ENCODE data around the gene GORASP2.

Gene GORASP2

DNA sequence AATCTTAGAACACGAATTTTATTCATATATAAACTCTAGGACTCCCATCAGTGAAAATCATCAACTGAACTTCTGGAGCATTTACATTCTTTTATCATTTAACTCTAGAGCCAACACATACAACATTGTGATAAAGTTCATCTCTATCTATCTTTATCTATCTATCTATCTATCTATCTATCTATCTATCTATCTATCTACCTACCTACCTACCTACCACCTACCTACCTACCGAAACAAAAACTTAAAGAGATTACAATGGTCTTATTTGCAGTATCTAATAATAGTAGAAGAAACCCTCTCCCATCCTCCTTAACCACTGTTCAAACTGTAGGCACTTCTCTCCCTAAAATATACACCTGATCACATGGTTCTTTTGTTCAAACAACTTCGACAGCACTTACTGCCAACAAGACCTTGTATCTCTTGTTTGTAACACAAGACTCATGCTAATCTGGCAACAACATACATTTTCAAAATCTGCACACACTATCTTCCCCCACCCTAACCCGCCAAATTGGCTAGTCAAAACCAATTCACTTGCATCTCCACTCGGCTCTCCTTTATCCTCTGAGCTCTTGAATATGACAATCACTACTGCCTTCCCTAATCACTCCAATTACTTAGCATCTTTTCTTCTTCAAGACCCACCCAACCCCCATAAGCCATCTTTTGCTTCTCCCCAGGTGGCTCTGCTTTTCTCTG is 69.0 kb downstream of the GORASP2 start:
- Histone ChIP-seq H4K8ac (ENCODE audit: low read length) (no peak overlapping the region), H2BK120ac (ENCODE audit: low read depth, low read length) (no peak overlapping the region), H2BK5ac (ENCODE audit: low read depth, low read length, poor library complexity, severe bottlenecking) (no peak overlapping the region), H3K36me3 (ENCODE audit: control insufficient read depth in 1 of 2, insufficient read depth in 2 of 2, low read depth in 1 of 2, low read length in 2 of 2) (peaks cover 25 to 77% of the 10 kb centered on the region in 2 experiments), H2BK15ac (ENCODE audit: low read depth, poor library complexity, severe bottlenecking) (no peak overlapping the region), H3K27me3 (ENCODE audit: control insufficient read depth in 1 of 2, insufficient read depth in 1 of 2, low read length in 2 of 2) (no peaks in the 10 kb centered on the region), H4K91ac (ENCODE audit: low read length) (no peak overlapping the region), H3K27ac (ENCODE audit: low read length, poor library complexity, severe bottlenecking) (no peak overlapping the region), H3K4me2 (ENCODE audit: low read length, poor library complexity, severe bottlenecking) (no peak overlapping the region), H2BK12ac (ENCODE audit: low read length in 2 of 2) (no peak overlapping the region), H3K9me3 (ENCODE audit: control insufficient read depth, low read length) (no peaks in the 10 kb centered on the region), H2AK5ac (ENCODE audit: low read length, severe bottlenecking) (no peak overlapping the region), H3K79me1 (replicated peaks; ENCODE audit: low read length, poor library complexity, severe bottlenecking) (peaks cover 15% of the 10 kb centered on the region), H2AFZ (ENCODE audit: low read depth, low read length) (no peak overlapping the region), H3K4me1 (ENCODE audit: control insufficient read depth, insufficient read depth, low read depth, low read length) (no peaks in the 10 kb centered on the region), H3K14ac (ENCODE audit: low read length in 2 of 2) (no peak overlapping the region), H3K4ac (ENCODE audit: low read depth in 1 of 2, low read length in 2 of 2) (no peak overlapping the region), H3K9ac (ENCODE audit: low read length) (no peak overlapping the region), H3K4me3 (ENCODE audit: insufficient read depth in 1 of 2, low read depth in 1 of 2, low read length in 2 of 2) (no peak overlapping the region), H3K18ac (ENCODE audit: low read depth in 1 of 2, low read length in 2 of 2) (no peak overlapping the region), H3K23ac (ENCODE audit: low read length in 2 of 2) (no peak overlapping the region)
- WGBS = 91% methylated on average over 4 of the region's 5 CpGs
- no peak for DNase-seq

DNA sequence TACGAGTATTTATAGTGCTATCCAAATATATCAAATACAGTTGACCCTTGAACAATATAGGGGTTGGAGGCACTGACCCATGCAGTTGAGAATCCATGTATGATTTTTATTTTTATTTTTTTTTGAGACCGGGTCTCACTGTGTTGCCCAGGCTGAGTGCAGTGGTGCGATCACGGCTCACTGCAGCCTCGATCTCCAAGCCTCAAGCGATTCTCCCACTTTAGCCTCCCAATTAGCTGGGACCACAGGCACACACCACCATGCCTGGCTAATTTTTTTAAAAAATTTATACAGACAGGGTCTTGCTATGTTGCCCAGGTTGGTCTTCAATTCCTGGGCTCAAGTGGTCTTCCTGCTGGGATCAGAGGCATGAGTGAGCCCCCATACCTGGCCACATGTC is 70.6 kb downstream of the GORASP2 start:
- peaks cover 15% of the 10 kb centered on the region for H3K79me1 ChIP-seq (replicated peaks; ENCODE audit: low read length, poor library complexity, severe bottlenecking)
- no peak overlapping the region for H3K14ac ChIP-seq (ENCODE audit: low read length in 2 of 2)
- no peak overlapping the region for H2BK120ac ChIP-seq (ENCODE audit: low read depth, low read length)
- 98% methylated on average over 5 of the region's 6 CpGs for WGBS
- H4K8ac ChIP-seq (ENCODE audit: low read length) = no peak overlapping the region
- no peak overlapping the region for H3K4me3 ChIP-seq (ENCODE audit: insufficient read depth in 1 of 2, low read depth in 1 of 2, low read length in 2 of 2)
- H3K4ac ChIP-seq (ENCODE audit: low read depth in 1 of 2, low read length in 2 of 2) = no peak overlapping the region
- no peak overlapping the region for H3K27ac ChIP-seq (ENCODE audit: low read length, poor library complexity, severe bottlenecking)
- H3K4me1 ChIP-seq (ENCODE audit: control insufficient read depth, insufficient read depth, low read depth, low read length) = no peaks in the 10 kb centered on the region
- H2BK15ac ChIP-seq (ENCODE audit: low read depth, poor library complexity, severe bottlenecking) = no peak overlapping the region
- H3K9ac ChIP-seq (ENCODE audit: low read length) = no peak overlapping the region
- H3K18ac ChIP-seq (ENCODE audit: low read depth in 1 of 2, low read length in 2 of 2) = no peak overlapping the region
- H3K23ac ChIP-seq (ENCODE audit: low read length in 2 of 2) = no peak overlapping the region
- H3K4me2 ChIP-seq (ENCODE audit: low read length, poor library complexity, severe bottlenecking) = no peak overlapping the region
- no peak overlapping the region for H2BK5ac ChIP-seq (ENCODE audit: low read depth, low read length, poor library complexity, severe bottlenecking)
- no peaks in the 10 kb centered on the region for H3K9me3 ChIP-seq (ENCODE audit: control insufficient read depth, low read length)
- no peaks in the 10 kb centered on the region for H3K27me3 ChIP-seq (ENCODE audit: control insufficient read depth in 1 of 2, insufficient read depth in 1 of 2, low read length in 2 of 2)
- H2BK12ac ChIP-seq (ENCODE audit: low read length in 2 of 2) = no peak overlapping the region
- no peak for DNase-seq
- H4K91ac ChIP-seq (ENCODE audit: low read length) = no peak overlapping the region
- H3K36me3 ChIP-seq (ENCODE audit: control insufficient read depth in 1 of 2, insufficient read depth in 2 of 2, low read depth in 1 of 2, low read length in 2 of 2) = peaks cover 27 to 77% of the 10 kb centered on the region in 2 experiments
- H2AK5ac ChIP-seq (ENCODE audit: low read length, severe bottlenecking) = no peak overlapping the region
- H2AFZ ChIP-seq (ENCODE audit: low read depth, low read length) = no peak overlapping the region

DNA sequence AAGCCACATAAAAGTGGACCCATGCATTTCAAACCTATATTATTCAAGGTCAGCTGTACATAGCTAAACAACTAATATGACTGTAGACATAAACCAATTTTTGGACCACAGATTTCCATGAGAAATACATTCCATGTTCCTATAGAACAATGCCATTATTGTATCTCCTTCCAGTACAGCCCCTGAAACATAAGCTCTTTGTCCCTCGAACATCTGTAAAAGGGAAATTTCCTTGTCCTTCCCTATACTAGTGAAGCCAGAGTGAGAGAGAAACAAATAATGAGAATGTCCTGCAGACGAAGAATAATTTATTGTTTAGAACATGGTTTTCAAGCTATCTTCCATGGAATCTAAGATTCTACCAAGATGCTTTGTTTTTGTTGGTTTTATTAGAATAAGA is 75.3 kb downstream of the GORASP2 start:
- no peak overlapping the region for H3K4ac ChIP-seq (ENCODE audit: low read depth in 1 of 2, low read length in 2 of 2)

DNA sequence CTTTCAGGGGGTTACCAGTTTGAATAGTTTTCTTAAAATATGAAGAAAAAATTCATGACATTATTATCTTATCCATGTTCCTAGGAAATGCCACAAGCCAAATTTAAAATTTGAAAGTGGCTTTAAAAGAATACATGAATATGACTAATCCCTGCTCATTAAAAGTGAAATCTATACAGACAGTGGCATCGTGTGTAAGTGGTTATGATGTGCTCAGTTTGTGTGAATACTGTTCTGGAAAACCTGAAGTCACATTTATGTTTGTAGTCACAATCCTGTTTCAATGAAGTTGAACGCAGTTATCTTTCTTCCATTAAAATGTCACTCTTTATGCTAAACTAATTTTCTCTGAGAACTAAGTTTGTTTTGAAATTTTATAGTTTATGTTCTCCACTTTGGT is 75.8 kb downstream of the GORASP2 start:
- H3K9me3 ChIP-seq (ENCODE audit: control insufficient read depth, low read length) = no peaks in the 10 kb centered on the region
- H3K14ac ChIP-seq (ENCODE audit: low read length in 2 of 2) = no peak overlapping the region
- H2BK5ac ChIP-seq (ENCODE audit: low read depth, low read length, poor library complexity, severe bottlenecking) = no peak overlapping the region
- H3K18ac ChIP-seq (ENCODE audit: low read depth in 1 of 2, low read length in 2 of 2) = no peak overlapping the region
- WGBS = 100% methylated on average over 1 of the region's 2 CpGs
- H3K27ac ChIP-seq (ENCODE audit: low read length, poor library complexity, severe bottlenecking) = no peak overlapping the region
- H4K8ac ChIP-seq (ENCODE audit: low read length) = no peak overlapping the region
- no peak overlapping the region for H2BK12ac ChIP-seq (ENCODE audit: low read length in 2 of 2)
- no peaks in the 10 kb centered on the region for H3K27me3 ChIP-seq (ENCODE audit: control insufficient read depth in 1 of 2, insufficient read depth in 1 of 2, low read length in 2 of 2)
- no peak overlapping the region for H3K4me2 ChIP-seq (ENCODE audit: low read length, poor library complexity, severe bottlenecking)
- H3K36me3 ChIP-seq (ENCODE audit: control insufficient read depth in 1 of 2, insufficient read depth in 2 of 2, low read depth in 1 of 2, low read length in 2 of 2) = peaks cover 24 to 83% of the 10 kb centered on the region in 2 experiments
- no peak overlapping the region for H4K91ac ChIP-seq (ENCODE audit: low read length)
- no peak overlapping the region for H3K4ac ChIP-seq (ENCODE audit: low read depth in 1 of 2, low read length in 2 of 2)
- no peak overlapping the region for H2AFZ ChIP-seq (ENCODE audit: low read depth, low read length)
- no peak overlapping the region for H2BK15ac ChIP-seq (ENCODE audit: low read depth, poor library complexity, severe bottlenecking)
- H2AK5ac ChIP-seq (ENCODE audit: low read length, severe bottlenecking) = no peak overlapping the region
- H3K23ac ChIP-seq (ENCODE audit: low read length in 2 of 2) = no peak overlapping the region
- no peaks in the 10 kb centered on the region for H3K4me1 ChIP-seq (ENCODE audit: control insufficient read depth, insufficient read depth, low read depth, low read length)
- H3K9ac ChIP-seq (ENCODE audit: low read length) = no peak overlapping the region
- no peak overlapping the region for H3K4me3 ChIP-seq (ENCODE audit: insufficient read depth in 1 of 2, low read depth in 1 of 2, low read length in 2 of 2)
- H3K79me1 ChIP-seq (replicated peaks; ENCODE audit: low read length, poor library complexity, severe bottlenecking) = peaks cover 3% of the 10 kb centered on the region
- H2BK120ac ChIP-seq (ENCODE audit: low read depth, low read length) = no peak overlapping the region
- DNase-seq = no peak

More for the DNA sequence above, 75.3 kb downstream of the GORASP2 start:
- Histone ChIP-seq H3K4me2 (ENCODE audit: low read length, poor library complexity, severe bottlenecking) (no peak overlapping the region), H3K9me3 (ENCODE audit: control insufficient read depth, low read length) (no peaks in the 10 kb centered on the region), H3K14ac (ENCODE audit: low read length in 2 of 2) (no peak overlapping the region), H3K27me3 (ENCODE audit: control insufficient read depth in 1 of 2, insufficient read depth in 1 of 2, low read length in 2 of 2) (no peaks in the 10 kb centered on the region), H2BK5ac (ENCODE audit: low read depth, low read length, poor library complexity, severe bottlenecking) (no peak overlapping the region), H2BK12ac (ENCODE audit: low read length in 2 of 2) (no peak overlapping the region), H3K79me1 (replicated peaks; ENCODE audit: low read length, poor library complexity, severe bottlenecking) (peaks cover 6% of the 10 kb centered on the region), H2BK120ac (ENCODE audit: low read depth, low read length) (no peak overlapping the region), H4K91ac (ENCODE audit: low read length) (no peak overlapping the region), H3K9ac (ENCODE audit: low read length) (no peak overlapping the region), H2AK5ac (ENCODE audit: low read length, severe bottlenecking) (no peak overlapping the region), H2BK15ac (ENCODE audit: low read depth, poor library complexity, severe bottlenecking) (no peak overlapping the region), H2AFZ (ENCODE audit: low read depth, low read length) (no peak overlapping the region), H4K8ac (ENCODE audit: low read length) (no peak overlapping the region), H3K18ac (ENCODE audit: low read depth in 1 of 2, low read length in 2 of 2) (no peak overlapping the region), H3K27ac (ENCODE audit: low read length, poor library complexity, severe bottlenecking) (no peak overlapping the region), H3K4me3 (ENCODE audit: insufficient read depth in 1 of 2, low read depth in 1 of 2, low read length in 2 of 2) (no peak overlapping the region), H3K4me1 (ENCODE audit: control insufficient read depth, insufficient read depth, low read depth, low read length) (no peaks in the 10 kb centered on the region), H3K23ac (ENCODE audit: low read length in 2 of 2) (no peak overlapping the region), H3K36me3 (ENCODE audit: control insufficient read depth in 1 of 2, insufficient read depth in 2 of 2, low read depth in 1 of 2, low read length in 2 of 2) (peaks cover 26 to 81% of the 10 kb centered on the region in 2 experiments)
- WGBS = no CpG with 5 or more reads among the region's 2 CpGs
- DNase-seq = no peak
